Measurements from ENCODE around the gene TNFSF9.

- TF ChIP-seq CTCF (IDR thresholded peaks at IDR 0.05; ENCODE audit: insufficient read depth, low read length, poor library complexity, severe bottlenecking), result no peak
- TF ChIP-seq EZH2phosphoT487 (conservative IDR thresholded peaks at IDR 0.05; ENCODE audit: low read length), result no peak
Measured at GRCh38 chr19:6543866-6544347, 13.1 kb downstream of the TNFSF9 start.

Measured in SU-DHL-6 (cell line).